HG02610 (cell line): Measurements from ENCODE around the gene TTLL8.

Experiments
- ATAC-seq: cut with Tn5 transposase; IDR thresholded peaks from one replicate; pipeline ENCODE4 v1.9.1; 2021; ENCODE audit warnings: mild to moderate bottlenecking, moderate library complexity; ENCODE audit not compliant: unreplicated experiment

The TTLL8 gene

DNA sequence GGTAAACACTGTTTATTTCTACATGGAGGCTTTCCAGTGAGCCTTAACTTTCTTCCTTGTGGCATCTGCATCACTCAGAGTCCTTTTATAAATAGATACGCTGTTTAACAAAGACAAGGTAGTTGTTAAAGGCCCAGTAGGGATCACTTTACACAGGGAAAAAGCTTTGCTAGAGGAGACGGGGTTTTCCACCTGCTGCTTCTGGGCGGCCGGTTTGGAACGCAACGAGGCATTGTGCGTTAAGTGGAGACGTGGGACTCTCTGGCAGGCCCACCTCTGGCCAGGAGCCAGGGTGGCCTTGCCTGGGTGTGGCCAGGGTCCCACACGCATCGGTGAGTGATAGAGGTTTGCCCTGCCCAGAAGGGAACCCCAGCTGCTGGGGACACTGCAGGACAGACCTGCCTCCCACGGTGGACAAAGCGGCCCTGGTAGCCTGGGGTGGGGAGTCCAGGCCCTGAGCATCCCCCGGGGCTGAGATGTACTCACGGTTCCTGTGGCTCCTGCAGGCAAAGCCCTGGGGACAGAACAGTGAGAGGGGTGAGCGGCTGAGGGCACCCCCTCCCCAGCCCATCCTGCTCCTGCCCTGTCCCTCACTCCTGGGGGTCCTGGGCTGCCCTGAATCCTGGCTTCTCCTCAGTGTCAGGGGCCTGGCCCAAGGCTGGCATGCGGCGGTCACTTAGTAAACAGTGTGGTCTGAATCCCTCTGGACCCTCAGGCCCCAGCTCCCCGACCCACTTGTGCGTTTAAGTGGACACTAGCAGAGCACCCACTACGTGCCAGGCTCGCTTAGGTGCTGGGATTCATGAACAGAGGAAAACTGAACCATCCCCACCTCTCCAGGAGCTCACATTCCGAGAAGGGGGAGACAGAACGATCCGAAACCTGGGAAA lies 49.7 kb downstream of the TTLL8 start:
- no peak for ATAC-seq

DNA sequence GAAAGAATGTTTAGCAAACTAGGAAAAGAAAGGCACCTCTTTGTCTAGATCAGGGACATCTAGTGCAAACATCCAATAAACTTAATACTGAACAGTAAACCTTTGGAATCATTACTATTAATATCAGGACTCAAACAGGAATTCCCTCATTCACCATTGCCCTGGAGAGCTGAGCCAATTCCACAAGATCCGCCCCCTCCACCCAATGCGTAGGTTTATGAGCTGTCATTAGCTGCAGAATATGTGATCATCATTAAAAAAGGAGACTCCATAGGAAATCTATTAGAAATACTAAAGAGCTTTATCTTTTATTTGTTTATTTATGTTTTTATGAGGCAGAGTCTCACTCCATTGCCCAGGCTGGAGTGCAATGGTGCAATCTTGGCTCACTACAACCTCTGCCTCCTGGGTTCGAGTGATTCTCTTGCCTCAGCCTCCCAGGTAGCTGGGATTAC lies 51.0 kb downstream of the TTLL8 start:
- no peak for ATAC-seq

DNA sequence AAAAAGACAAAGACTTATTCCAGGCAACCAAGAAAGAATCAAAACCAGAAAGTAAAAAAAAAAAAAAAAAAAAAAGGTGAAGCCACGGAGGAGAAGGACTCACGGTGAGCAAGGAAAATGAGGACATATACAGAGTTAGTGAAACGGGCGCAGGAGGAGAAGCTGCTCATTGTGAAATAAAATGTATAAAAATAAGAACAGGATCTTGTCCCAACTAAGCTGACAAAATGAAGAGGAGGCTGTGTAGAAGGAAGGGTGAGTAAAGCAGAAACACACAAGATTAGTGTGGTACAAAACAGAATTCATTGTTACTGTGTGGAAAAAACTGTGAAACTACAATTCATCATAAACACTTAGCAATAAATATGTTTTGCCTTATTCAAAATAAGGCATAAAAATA lies 53.2 kb downstream of the TTLL8 start:
- ATAC-seq = no peak

DNA sequence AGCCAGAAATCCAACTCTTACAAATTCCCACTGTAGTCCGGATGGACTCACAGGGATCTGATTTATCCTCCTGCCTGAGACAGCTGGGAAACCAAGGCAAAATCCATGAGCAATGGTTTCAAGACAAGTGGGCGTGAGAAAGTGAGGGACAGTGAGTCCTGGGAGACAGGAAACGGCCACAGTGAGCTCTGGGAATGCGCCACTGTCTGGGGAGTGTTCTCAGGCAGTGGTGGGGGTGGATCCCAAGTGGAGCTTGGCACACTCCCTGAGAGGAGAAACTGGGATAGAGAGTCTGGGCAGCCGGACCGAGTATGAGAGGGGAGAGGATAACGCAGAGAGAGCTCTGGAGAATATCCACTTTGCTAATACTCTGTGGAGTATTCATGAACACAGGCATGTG lies 55.3 kb downstream of the TTLL8 start:
- ATAC-seq = no peak

DNA sequence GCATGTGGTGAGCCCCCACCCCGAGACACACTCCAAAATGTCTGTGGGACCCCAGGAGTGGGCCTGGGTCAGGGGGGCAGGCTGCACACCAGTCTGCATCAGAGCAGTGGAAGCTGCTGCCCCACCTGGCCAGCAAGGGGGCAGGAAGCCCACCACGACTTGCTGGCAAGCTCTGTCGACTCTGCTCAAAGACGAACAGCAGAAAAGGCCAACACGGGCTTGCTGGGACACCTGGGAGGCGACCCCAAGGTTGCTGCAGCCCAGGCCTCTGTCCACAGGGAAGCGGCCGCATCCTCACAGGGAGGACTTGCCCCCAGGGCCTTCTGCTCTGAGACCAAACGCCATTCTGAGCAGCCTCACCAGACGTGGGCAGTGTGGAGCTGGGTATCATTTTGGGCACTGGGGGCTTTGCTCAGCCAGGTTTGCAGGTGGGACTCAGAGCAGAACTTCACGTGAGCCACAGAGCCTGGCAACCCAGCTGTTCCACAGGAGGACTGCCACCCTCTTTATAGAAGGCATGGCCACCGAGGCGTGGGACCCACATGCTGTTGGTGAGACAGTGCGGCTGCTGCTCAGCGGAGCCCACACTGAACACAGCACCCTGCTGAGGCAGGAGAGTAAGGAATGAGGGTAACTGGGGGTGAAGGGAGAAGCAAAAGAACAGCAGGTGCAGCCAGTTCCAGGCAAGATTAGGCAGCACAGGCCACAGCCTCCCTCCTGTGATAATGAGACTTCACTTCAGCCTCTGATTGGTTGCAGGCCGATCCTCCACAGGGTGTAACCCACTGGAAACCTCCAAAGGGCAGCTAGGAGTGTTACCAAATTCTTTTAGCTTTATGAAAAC lies 56.5 kb downstream of the TTLL8 start:
- ATAC-seq = no peak

DNA sequence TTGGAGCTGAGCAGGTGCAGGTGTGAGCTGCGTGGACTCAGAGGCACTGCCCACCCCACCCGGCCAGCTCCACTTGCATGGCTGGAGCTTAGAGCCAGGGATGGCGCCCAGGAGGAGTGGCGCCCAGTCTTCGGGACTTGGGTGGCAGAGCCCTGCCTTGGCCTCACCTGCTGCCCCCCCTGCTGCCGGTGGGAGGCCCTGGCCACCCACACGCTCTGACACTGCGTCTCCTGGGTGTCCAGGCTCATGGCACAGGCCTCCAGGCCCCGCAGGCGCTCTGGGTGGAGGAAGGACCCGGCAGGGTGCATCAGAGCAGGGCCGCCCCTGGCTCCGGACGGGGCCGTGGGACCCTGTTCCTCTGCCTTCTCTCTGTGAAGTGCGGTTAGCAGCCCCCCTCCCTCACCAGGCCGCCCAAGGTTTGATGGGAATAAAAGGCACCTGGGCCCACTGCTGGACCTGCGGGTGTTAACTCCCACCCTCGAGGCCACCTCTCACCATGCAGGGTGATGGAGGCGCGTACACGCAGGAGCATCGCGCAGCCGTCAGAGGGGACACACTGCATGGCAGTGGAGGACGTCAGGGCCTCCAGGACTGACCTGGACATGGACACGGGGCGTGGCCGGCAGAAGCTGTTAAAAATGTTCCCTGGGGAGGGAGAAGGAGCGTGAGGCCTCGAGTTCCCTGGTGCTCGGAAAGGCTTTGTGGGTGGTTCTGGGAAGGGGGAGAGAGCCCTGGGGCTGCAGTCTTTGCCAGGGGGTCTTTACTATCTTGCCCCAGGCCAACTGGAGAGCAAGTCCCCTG lies 57.3 kb downstream of the TTLL8 start:
- no peak for ATAC-seq

DNA sequence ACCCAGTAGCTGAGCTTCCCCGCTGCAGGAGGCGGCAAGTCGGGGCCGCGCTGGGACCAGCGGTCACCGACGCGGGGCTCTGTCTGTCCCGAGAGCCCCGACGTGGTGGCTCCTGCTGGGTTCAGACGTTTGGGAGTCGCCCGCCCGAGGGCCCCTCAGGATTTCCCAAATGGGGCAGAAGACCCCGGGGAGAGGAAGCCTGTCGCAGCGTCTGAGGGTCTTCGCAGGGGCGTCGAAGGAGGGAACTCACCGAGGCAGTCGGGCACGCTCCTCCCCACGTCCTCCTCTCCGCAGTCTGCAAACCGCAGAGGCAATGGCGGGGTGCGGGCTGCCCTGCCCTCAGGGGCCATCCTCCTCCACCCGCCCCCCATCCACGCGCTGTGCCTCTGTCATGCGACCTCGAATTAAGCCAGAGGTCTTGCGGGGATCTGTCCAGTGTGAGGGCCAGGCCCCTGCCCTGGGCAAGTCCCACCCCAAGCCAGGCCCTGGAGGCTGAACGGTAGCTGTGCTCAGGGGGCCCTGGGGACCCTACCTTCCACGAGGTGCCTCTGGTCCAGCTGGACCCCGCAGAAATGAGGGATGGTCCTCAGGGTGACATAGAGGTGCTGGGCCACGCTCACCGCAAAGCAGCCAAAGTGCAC lies 58.0 kb downstream of the TTLL8 start:
- ATAC-seq = no peak

DNA sequence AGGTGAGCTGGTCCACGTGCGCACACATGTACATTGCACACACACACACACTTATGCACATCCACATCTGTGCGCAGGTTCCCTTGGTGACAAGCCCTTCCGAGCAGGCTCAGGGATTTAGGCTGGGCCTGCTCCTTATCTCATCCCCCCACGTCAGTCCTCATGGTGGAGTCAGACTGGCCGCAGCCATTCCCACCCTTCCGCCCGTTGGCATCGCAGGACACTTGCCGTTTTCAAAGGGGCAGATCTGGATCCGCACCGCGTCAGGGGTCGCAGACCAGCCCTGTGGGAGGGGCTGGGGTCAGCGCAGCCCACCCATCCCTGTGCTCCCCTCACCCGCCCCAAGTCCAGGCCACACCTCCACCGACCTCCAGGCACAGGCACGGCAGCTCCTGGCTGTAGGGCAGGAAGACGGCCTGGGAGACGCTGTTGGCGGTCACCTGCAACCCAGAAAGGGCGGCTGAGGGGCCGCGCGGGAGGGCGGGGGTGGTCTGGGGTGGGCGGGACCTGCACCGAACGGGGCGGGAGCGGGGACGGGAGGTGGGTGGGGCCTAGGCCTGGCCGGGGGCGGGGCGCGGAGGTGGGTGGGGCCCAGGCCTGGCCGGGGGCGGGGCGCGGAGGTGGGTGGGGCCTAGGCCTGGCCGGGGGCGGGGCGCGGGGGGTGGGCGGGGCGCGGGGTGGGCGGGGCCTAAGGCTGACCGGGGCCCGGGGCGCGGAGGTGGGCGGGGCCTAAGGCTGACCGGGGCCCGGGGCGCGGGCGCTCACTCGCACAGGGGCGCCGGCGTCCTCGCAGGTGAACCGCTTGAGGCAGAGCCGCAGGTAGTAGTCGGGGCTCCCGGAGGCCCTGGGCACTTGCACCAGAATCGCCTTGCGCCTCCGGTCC lies 58.8 kb downstream of the TTLL8 start:
- no peak for ATAC-seq

DNA sequence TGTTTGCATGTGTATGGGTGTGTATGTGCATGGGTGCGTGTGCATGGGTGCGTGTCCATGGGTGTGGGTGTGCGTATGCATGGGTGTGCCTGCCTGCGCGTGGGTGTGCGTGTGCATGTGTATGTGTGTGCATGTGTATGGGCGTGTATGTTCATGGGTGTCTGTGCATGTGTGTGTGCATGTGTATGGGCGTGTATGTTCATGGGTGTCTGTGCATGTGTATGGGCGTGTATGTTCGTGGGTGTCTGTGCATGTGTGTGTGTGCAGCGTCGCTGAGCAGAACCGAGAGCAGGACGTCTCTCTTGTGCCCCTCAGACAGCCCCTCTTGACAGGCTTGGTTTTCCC lies 59.4 kb downstream of the TTLL8 start:
- no peak for ATAC-seq

DNA sequence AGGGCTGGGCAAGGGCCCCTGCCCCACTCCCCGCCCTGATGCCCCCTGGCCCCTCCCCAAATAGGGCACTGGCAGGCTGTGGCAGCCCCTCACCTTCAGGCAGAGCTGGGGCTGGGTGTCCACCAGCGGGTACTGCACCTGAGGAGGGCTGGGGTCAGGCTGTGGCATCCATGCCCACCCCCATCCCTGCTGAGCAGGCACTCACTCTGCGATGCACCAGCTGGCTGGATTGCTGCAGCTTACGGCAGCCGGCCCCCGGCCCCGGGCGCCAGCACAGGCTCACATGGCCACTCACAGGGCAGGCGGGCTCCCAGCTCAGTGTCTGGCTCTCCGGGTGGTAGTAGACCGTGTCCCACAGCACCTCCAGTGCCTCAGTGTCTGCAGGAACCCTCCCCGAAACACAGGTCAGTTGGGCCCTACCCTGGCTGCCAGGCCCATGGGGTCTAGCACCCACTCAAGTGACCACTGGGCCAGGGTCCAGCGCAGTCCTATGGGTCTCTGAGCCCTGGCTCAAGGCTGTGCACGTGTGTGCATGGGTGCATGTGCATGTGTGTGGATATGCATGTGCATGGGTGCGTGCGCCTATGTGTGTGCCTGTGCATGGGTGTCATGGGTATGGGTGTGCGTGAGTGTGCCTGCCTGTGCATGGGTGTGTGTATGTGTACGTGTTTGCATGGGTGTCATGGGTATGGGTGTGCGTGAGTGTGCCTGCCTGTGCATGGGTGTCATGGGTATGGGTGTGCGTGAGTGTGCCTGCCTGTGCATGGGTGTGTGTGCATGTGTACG lies 60.0 kb downstream of the TTLL8 start:
- no peak for ATAC-seq

DNA sequence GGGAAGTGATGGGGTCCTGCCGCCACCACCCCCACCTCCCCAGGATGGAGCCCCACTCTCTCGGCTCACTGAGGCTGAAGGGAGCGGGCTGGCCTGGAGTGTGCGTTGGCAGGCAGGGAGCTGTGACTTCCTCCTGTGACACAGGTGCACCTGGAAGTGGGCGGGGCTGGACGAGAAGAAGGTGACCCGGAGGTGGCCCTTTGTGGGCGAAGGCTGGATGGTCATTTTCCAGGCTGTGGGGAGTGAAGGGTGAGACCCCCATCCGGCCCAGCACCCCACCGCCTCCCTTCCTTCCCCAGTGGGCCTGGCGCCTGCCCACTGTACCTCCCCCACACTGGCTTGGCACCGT lies 60.9 kb downstream of the TTLL8 start:
- ATAC-seq = no peak

DNA sequence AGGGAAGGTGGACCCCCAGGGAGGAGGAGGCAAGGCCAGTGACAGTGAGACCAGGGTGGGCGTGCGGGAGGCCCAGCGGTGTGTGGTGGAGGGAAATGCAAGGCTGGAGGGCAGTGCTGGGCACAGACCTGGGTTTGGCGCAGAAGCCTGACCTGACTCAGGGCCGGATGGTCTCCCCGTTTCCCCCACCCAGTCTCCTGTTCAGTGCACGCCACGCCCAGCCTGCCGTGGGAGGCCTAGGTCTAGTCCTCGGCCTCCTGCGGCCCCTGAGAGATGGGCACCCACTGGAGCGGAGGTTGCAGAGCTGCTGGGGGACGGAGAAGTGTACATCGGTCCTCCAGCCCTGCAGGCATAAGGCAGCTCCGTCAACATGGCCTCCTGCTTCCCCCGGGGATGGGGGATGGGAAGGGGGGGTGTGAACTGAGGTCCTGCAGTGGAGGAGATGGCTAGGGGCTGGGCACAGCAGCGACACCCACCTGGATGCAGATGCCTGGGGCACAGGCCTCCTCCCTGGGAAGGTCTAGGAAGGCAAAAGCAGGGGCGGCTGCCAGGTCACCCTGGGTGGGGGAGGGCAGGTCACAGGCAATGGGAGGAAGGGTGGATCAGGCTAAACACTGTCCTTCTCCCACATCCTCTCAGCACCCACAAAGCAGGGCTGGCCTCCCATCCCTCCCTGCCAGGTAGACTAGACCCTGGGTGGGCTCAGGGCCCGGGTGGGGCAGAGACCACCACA lies 61.4 kb downstream of the TTLL8 start:
- ATAC-seq = no peak

DNA sequence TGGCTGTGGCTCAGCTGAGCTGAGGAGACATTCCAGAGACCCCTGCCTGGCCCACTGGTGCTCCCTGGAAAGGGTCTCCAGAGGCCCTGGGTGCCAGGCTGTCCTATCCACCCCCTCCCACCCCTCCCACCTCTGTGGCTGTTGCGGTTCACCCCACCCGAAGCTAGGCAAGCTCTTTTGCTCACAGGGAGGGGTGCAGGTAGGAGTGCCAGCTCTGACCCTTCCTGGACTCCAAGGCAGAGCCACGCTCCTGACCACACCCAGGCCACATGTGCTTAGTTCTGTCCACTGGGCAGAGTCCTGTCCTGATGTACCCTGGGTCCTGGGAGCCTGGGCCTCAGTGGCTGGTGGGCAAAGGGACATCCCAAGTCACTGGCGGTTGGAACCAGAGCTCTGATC lies 62.0 kb downstream of the TTLL8 start:
- no peak for ATAC-seq

DNA sequence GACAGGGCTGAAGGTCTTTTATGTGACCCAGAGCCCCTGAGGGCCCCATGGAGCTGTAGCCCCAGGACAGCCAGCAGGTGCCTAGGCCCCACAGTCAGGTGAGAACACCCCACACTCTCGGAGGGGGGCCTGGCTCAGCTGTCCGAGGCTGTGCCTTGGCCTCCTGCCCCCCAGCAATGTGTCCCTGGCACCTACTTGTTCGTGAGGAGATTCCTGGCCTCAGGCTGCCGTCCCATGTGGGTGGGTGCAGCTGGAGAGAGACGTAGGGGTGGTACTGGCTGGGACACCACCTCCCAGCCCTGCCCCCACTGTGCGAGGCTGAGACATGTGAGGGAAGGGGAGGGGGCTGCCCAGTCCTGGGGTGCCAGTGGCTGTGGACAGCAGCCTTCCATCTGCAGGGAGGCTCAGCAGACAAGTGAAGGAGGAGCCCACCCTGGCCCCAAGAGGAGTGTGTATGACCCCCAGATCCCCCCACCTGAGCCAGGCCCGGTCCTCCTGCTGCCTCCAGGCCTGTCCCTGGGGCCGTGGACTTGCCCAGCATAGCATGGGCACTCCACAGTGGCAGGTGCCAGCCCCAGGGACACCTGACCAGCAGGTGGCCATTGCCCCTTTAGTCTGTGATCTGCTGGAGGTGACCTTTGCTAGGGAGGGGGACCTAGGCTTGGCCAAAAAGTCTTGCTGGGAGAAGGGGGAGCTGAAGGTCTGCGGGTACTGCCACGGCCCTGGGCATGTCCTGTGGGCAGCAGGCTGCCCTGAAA lies 62.6 kb downstream of the TTLL8 start:
- no peak for ATAC-seq

DNA sequence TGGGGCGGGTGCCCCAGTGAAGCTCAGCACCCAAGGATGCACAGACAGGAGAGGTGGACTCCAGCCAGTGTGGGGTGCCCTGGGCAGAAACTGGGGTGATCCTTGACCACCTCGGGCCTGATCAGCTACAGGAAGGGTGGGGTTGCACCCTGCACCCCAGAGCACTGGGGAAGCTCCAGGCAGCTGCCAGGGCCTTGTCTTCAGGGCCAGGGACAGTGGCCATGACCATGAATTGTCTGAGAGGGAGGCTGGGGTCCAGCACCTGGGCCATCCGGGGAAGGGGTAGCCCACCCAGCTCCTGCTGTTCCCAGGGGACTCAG lies 63.1 kb downstream of the TTLL8 start:
- ATAC-seq = no peak

DNA sequence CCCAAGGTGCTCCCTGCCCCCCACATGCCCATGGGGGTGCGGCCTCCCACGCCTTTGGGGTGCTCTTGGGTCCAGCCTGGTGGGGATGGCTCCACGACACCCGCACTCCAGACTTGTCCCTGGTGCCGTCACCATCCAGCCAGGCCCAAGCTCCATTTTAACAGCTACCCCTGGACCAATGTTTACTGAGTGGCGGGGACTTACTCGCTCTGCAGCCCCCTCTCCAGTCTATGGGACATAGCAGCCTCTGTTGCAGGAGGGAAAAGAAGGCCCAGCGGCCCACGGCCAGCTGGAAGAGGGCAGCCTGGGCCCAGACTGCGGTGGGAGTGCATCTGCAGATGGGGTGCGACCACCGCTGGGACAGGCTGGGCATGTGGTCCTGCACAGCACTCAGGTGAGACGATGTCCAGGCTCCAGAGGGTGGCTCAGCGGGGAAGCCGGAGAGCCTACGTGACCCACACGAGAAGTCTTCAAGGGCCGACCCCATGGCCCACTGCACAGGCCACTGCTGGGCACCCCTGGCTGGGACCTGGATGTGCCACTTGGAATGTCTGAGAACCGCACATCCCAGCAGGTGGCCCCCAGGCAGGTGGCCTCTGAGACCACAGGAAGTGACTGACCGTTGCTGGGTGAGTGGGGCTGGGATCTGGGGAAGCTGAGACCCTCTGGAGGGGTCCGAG lies 63.6 kb downstream of the TTLL8 start:
- no peak for ATAC-seq

DNA sequence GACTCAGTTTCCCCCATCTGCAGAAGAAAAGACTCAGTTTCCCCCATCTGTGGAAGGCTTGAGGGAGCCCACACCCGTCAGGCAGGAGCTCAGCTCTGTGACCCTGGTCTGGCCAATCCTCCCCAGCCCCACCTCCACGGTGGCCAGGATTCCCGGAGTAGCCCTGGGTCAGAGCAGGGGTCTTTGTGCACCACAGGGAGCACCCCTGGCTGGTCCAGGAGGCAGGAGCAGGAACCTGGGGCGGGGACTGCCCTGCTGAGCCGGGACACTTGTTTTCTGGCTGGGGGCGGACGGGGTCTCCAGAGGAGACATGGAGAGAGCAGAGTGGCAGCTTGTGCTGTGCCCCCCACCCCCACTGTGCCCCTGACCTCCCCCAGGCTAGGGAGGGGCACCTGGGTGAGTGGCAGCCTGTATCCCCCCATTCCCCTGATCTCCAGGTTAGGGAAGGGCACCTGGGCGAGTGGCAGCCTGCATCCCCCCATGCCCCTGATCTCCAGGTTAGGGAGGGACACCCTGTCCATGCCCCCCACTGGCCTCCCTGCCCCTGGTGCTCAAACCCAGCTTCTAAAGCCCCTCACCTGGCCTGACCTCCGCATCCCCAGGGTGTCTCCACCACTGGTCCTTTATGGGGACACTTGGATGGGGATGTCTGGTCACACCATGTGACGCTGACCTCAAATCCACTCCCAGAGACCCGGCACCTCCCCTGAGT lies 64.3 kb downstream of the TTLL8 start:
- ATAC-seq = no peak
